PC-3 (cell line): ENCODE results near the gene PHF19. TPM values are rescaled to one million over a fixed set of nuclear protein-coding genes. Genes with fewer than 3 reads are reported as not detected.

ENCODE experiments used
- ATAC-seq: fragments of 200-7000 bp; cut with Tn5 transposase; 2 replicates; pipeline ENCODE4 v1.9.1; 2020; ENCODE audit warnings: mild to moderate bottlenecking, moderate library complexity
- BruUV-seq: library from RNA; stranded (reverse); fragments of 400-500 nt; replicated peaks from 2 replicates; lab custom pipeline; 2021; lab: Mats Ljungman, UMichigan
- CTCF ChIA-PET: fragments of 300-600 bp; sonication (Branson Sonifier 250); formaldehyde crosslinking; loops from one replicate; lab custom pipeline; 2022; ENCODE audit warnings: antibody characterized with exemption; lab: Charles Lee
- POLR2A ChIA-PET: fragments of 300-600 bp; sonication (Branson Sonifier 250); formaldehyde crosslinking; loops from one replicate; lab custom pipeline; 2022; ENCODE audit warnings: antibody characterized with exemption; ENCODE audit not compliant: unreplicated experiment; lab: Charles Lee
- DNase-seq: peaks from one replicate; pipeline ENCODE4 v3.0.0-alpha.2; 2015
- H2AFZ ChIP-seq: fragments of 300-600 bp; sonication (generic); 2 replicates; pipeline ENCODE4 v1.6.0; 2016; ENCODE audit warnings: antibody characterized with exemption, low read length
- H3F3A ChIP-seq: fragments of 300-600 bp; sonication (generic); one replicate; pipeline ENCODE4 v1.6.0; 2017; ENCODE audit warnings: antibody characterized with exemption, low read length, control low read depth, mild to moderate bottlenecking; ENCODE audit not compliant: unreplicated experiment
- H3K27ac ChIP-seq: fragments of 300-600 bp; sonication (generic); 2 replicates; pipeline ENCODE4 v1.5.1; 2016; ENCODE audit warnings: mild to moderate bottlenecking, low read length
- H3K27me3 ChIP-seq: fragments of 300-600 bp; sonication (generic); 2 replicates; pipeline ENCODE4 v1.6.1; 2016; ENCODE audit warnings: low read length, mixed read lengths
- H3K36me3 ChIP-seq: fragments of 300-600 bp; sonication (generic); 2 replicates; pipeline ENCODE4 v1.6.1; 2016; ENCODE audit warnings: low read depth, mixed run types, low read length, mixed read lengths
- H3K4me1 ChIP-seq: fragments of 300-600 bp; sonication (generic); 2 replicates; pipeline ENCODE4 v1.5.1; 2016; ENCODE audit warnings: low read length; ENCODE audit not compliant: insufficient read depth
- H3K4me2 ChIP-seq: fragments of 300-600 bp; sonication (generic); 2 replicates; pipeline ENCODE4 v1.6.0; 2016; ENCODE audit warnings: low read length
- H3K4me3 ChIP-seq: fragments of 300-600 bp; sonication (generic); 2 replicates; pipeline ENCODE4 v1.5.1; 2016; ENCODE audit warnings: mild to moderate bottlenecking, low read length, mixed read lengths
- H3K79me2 ChIP-seq: fragments of 300-600 bp; sonication (generic); 2 replicates; pipeline ENCODE4 v1.6.1; 2017; ENCODE audit warnings: low read length, mixed read lengths
- H3K9ac ChIP-seq: fragments of 300-600 bp; sonication (generic); 2 replicates; pipeline ENCODE4 v1.6.0; 2016; ENCODE audit warnings: mild to moderate bottlenecking, low read length
- H3K9me2 ChIP-seq: fragments of 300-600 bp; sonication (generic); replicated peaks from 2 replicates; pipeline ENCODE4 v1.6.1; 2016; ENCODE audit warnings: mixed run types, low read length, mixed read lengths
- H3K9me3 ChIP-seq: fragments of 300-600 bp; sonication (generic); 2 replicates; pipeline ENCODE4 v1.6.1; 2016; ENCODE audit warnings: low read length, mixed read lengths
- H4K20me1 ChIP-seq: fragments of 300-600 bp; sonication (generic); 2 replicates; pipeline ENCODE4 v1.6.1; 2016; ENCODE audit warnings: low read length, mixed read lengths
- EZH2 ChIP-seq: fragments of 300-600 bp; sonication (generic); IDR thresholded peaks from one replicate; pipeline ENCODE4 v1.6.1; 2017; ENCODE audit warnings: antibody characterized with exemption, mild to moderate bottlenecking, low read length; ENCODE audit not compliant: unreplicated experiment
- EZH2phosphoT487 ChIP-seq: fragments of 300-600 bp; sonication (generic); IDR thresholded peaks from 2 replicates; pipeline ENCODE4 v1.6.1; 2018; ENCODE audit warnings: mild to moderate bottlenecking, antibody characterized with exemption, low read length, borderline replicate concordance
- intact Hi-C: fragments of 100-400 bp; cut with micrococcal nuclease; formaldehyde crosslinking; loops from 2 replicates; pipeline ENCODE4 v1.9.0; 2023
- total RNA-seq: library from RNA; depleted of rRNA; stranded (reverse); fragments of >200 nt; gene quantifications from 2 replicates; pipeline ENCODE4 v1.2.3, GENCODE V29; 2014
- TF ChIP-seq, protein P1 (sequence below): fragments of 300-600 bp; sonication (generic); conservative IDR thresholded peaks from 2 replicates; pipeline ENCODE4 v1.5.1; 2017; ENCODE audit warnings: antibody characterized with exemption, low read depth, mild to moderate bottlenecking, low read length

PHF19 gene
- total RNA-seq, 1 experiment from 2014 or later: 104 TPM

- intact Hi-C loops: no loop called here
Measured at GRCh38 chr9:120921661-120922181, 44.7 kb upstream of the PHF19 start.

GRCh38 chr9:120920806-120921178, 43.8 kb upstream of the PHF19 start:
- ATAC-seq (no peak), DNase-seq (no peak)
- Histone ChIP-seq H3K4me1 (no peaks in the 10 kb centered on the region), H3F3A (no peaks in the 10 kb centered on the region), H3K9me3 (no peaks in the 10 kb centered on the region), H3K27ac (no peak overlapping the region), H2AFZ (no peak overlapping the region), H4K20me1 (no peaks in the 10 kb centered on the region), H3K4me3 (no peak overlapping the region), H3K4me2 (no peak overlapping the region), H3K36me3 (no peaks in the 10 kb centered on the region), H3K9me2 (no peaks in the 10 kb centered on the region), H3K9ac (no peak overlapping the region), H3K79me2 (no peaks in the 10 kb centered on the region), H3K27me3 (no peaks in the 10 kb centered on the region)
- CTCF ChIA-PET: no interaction called here
- POLR2A ChIA-PET: no interaction called here
- intact Hi-C loops: no loop called here
- TF ChIP-seq EZH2phosphoT487 (no peak), EZH2 (no peak)
- no TSS peak for BruUV-seq

More at GRCh38 chr9:120921661-120922181, 44.7 kb upstream of the PHF19 start:
- Histone ChIP-seq H3K9me3 (no peaks in the 10 kb centered on the region), H3K4me1 (no peaks in the 10 kb centered on the region), H3K79me2 (no peaks in the 10 kb centered on the region), H3K9me2 (no peaks in the 10 kb centered on the region), H3K4me2 (no peak overlapping the region), H2AFZ (no peak overlapping the region), H3K27ac (no peak overlapping the region), H3K27me3 (no peaks in the 10 kb centered on the region), H3K4me3 (no peak overlapping the region), H3K36me3 (no peaks in the 10 kb centered on the region), H3K9ac (no peak overlapping the region), H4K20me1 (no peaks in the 10 kb centered on the region), H3F3A (no peaks in the 10 kb centered on the region)
- TF ChIP-seq, protein P1, sequence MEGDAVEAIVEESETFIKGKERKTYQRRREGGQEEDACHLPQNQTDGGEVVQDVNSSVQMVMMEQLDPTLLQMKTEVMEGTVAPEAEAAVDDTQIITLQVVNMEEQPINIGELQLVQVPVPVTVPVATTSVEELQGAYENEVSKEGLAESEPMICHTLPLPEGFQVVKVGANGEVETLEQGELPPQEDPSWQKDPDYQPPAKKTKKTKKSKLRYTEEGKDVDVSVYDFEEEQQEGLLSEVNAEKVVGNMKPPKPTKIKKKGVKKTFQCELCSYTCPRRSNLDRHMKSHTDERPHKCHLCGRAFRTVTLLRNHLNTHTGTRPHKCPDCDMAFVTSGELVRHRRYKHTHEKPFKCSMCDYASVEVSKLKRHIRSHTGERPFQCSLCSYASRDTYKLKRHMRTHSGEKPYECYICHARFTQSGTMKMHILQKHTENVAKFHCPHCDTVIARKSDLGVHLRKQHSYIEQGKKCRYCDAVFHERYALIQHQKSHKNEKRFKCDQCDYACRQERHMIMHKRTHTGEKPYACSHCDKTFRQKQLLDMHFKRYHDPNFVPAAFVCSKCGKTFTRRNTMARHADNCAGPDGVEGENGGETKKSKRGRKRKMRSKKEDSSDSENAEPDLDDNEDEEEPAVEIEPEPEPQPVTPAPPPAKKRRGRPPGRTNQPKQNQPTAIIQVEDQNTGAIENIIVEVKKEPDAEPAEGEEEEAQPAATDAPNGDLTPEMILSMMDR: no peak
- no peak for TF ChIP-seq EZH2phosphoT487
- TF ChIP-seq EZH2: no peak
- DNase-seq (no peak), ATAC-seq (no peak)
- POLR2A ChIA-PET: no interaction called here
- BruUV-seq: no TSS peak
- CTCF ChIA-PET: interaction anchor here (0.6 kb wide), 1 partner anchor 699 kb away, joined by 3 read pairs; no protein-coding TSS in a partner anchor

DNA sequence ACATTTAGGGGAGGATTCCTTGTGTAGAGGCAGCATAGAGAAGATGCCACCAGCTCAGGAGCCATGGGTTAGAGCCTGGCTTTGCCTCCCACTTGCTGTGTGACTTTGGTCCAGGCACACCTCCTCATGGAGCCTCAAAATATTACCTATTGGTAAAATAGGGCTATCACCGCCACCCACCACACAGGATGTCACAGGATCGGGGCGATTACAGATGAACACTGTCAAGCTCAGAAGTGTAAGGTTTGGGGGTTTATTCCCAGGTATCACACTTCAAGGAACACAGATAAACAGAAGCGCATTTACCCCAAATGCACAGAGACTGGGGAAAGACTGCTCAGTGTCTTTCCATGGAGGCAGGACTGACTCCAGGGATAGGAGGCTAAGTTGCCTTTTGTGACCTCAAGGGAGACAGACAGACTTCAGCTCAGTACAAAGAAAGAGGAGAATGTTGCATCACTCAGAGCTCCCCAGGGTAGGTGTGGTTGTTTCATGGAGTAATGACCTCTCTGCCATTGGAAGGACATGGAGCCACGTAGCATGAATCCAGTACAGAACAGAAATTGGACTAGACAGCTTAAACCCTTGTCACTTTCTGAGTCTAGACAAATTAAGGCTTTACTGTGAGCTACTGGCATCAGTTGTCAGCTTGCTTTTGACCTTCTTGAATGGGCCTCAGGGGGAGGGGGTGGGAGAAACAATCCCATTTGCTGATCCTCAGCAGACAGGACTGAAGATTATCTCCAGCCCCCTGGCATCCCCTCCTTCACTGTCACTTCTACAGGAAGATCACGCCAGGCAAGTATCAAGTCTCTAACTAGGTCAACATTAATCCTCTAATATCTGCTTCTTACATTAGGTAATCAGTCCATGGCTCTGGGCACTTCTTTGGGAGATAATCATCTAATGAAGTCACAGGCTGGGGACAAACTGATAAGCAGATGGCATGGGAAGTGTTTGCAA, 43.1 kb upstream of the PHF19 start:
- no peaks in the 10 kb centered on the region for H3F3A ChIP-seq
- H3K4me2 ChIP-seq: no peak overlapping the region
- no peaks in the 10 kb centered on the region for H3K79me2 ChIP-seq
- H2AFZ ChIP-seq: no peak overlapping the region
- no peaks in the 10 kb centered on the region for H3K9me2 ChIP-seq
- H3K27me3 ChIP-seq: no peaks in the 10 kb centered on the region
- H3K9me3 ChIP-seq: no peaks in the 10 kb centered on the region
- CTCF ChIA-PET: no interaction called here
- no peak overlapping the region for H3K27ac ChIP-seq
- no peak for DNase-seq
- BruUV-seq: no TSS peak
- H3K9ac ChIP-seq: no peak overlapping the region
- intact Hi-C loops: no loop called here
- peaks cover 4% of the 10 kb centered on the region; the same call in 1 of the 2 replicates for H3K4me1 ChIP-seq
- H4K20me1 ChIP-seq: no peaks in the 10 kb centered on the region
- TF ChIP-seq EZH2 (no peak), EZH2phosphoT487 (no peak)
- TF ChIP-seq, protein P1: no peak
- no peaks in the 10 kb centered on the region for H3K36me3 ChIP-seq
- no peak for ATAC-seq
- POLR2A ChIA-PET: no interaction called here
- no peak overlapping the region for H3K4me3 ChIP-seq
